Neutrophil (primary cell): Measurements from ENCODE around the gene GRM8.

Experiments
- H3K27ac ChIP-seq: fragments of 200-600 bp; sonication (generic); 2 replicates; pipeline ENCODE4 v1.5.1; 2016; ENCODE audit warnings: mild to moderate bottlenecking, moderate library complexity
- H3K27me3 ChIP-seq: fragments of 200-600 bp; sonication (generic); 2 replicates; pipeline ENCODE4 v1.6.0; 2016; ENCODE audit warnings: mild to moderate bottlenecking
- H3K36me3 ChIP-seq: fragments of 200-600 bp; sonication (generic); 2 replicates; pipeline ENCODE4 v1.5.1; 2017
- H3K4me1 ChIP-seq, 2 experiments: fragments of 200-600 bp in 1 of 2; sonication (generic) in 1 of 2; 1 replicate in 1 of 2; 2 replicates in 1 of 2; pipeline versions ENCODE4 v1.5.1 to v1.6.1; 2013 to 2016; ENCODE audit warnings: low read depth in 1 of 2, low read length in 1 of 2, mild to moderate bottlenecking in 1 of 2, moderate library complexity in 1 of 2; ENCODE audit not compliant: control insufficient read depth in 1 of 2, insufficient read depth in 1 of 2
- H3K4me3 ChIP-seq, 2 experiments: fragments of 200-600 bp in 1 of 2; sonication (generic) in 1 of 2; 1 replicate in 1 of 2; 2 replicates in 1 of 2; pipeline ENCODE4 v1.5.1; 2013 to 2016; ENCODE audit warnings: low read depth in 1 of 2, low read length in 1 of 2, mild to moderate bottlenecking in 1 of 2, moderate library complexity in 1 of 2
- H3K9me3 ChIP-seq: fragments of 200-600 bp; sonication (generic); 2 replicates; pipeline ENCODE4 v1.5.1; 2016
- TF ChIP-seq, protein P1 (sequence below): fragments of 200-600 bp; sonication (generic); IDR thresholded peaks from 2 replicates; pipeline ENCODE4 v1.5.1; 2016; ENCODE audit warnings: antibody characterized with exemption

Gene GRM8

DNA sequence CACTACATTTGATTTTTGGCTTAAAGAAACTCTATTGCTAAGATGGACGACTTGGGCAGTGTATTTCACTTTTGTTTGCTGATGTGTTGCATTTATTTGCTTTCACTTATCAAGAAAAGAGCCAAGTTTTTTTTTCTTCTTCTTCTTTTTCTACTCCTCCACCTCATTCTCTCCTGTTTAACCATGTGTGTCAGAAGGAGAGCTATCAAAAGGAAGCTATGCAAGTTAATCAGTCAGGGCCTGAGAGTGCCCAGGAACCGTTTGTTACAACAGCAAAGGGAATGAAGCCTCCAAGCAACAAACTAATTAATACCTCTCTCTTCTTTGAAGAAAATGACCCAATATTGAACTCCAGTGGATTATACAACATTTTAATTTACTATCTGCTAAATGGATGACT is 299.3 kb downstream of the GRM8 start:
- no peaks in the 10 kb centered on the region for H3K9me3 ChIP-seq
- no peaks in the 10 kb centered on the region for H3K4me1 ChIP-seq
- H3K4me3 ChIP-seq: no peak overlapping the region
- no peaks in the 10 kb centered on the region for H3K27me3 ChIP-seq
- TF ChIP-seq, protein P1, sequence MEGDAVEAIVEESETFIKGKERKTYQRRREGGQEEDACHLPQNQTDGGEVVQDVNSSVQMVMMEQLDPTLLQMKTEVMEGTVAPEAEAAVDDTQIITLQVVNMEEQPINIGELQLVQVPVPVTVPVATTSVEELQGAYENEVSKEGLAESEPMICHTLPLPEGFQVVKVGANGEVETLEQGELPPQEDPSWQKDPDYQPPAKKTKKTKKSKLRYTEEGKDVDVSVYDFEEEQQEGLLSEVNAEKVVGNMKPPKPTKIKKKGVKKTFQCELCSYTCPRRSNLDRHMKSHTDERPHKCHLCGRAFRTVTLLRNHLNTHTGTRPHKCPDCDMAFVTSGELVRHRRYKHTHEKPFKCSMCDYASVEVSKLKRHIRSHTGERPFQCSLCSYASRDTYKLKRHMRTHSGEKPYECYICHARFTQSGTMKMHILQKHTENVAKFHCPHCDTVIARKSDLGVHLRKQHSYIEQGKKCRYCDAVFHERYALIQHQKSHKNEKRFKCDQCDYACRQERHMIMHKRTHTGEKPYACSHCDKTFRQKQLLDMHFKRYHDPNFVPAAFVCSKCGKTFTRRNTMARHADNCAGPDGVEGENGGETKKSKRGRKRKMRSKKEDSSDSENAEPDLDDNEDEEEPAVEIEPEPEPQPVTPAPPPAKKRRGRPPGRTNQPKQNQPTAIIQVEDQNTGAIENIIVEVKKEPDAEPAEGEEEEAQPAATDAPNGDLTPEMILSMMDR: no peak
- no peak overlapping the region for H3K27ac ChIP-seq
- no peaks in the 10 kb centered on the region for H3K36me3 ChIP-seq

GRCh38 chr7:126948664-126949063 is 304.1 kb downstream of the GRM8 start:
- TF ChIP-seq, protein P1: no peak
- Histone ChIP-seq H3K4me3 (no peak overlapping the region), H3K9me3 (no peaks in the 10 kb centered on the region), H3K27me3 (no peaks in the 10 kb centered on the region), H3K4me1 (no peaks in the 10 kb centered on the region), H3K27ac (no peak overlapping the region), H3K36me3 (no peaks in the 10 kb centered on the region)

GRCh38 chr7:126940723-126941307 is 311.9 kb downstream of the GRM8 start:
- Histone ChIP-seq H3K27ac (no peak overlapping the region), H3K4me3 (no peak overlapping the region)
- TF ChIP-seq, protein P1: no peak

DNA sequence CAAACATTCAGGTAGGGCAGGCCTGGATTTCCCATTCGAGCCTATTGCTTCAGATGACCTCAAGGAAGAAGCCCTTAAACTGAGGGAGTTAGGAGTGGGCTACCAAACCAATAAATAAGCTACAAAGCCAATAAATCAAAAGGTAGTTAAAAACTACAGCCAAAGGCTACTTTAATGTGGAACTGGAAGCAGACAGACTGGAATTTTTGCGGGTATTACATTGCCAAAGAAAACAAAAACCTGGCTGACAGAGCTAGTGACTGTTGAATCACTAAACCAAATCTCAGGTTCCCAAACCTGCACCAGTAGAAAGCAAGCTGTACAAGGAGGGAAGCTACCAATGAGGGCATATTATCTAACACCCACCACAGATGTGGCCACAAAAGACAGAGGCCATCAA is 315.6 kb downstream of the GRM8 start:
- Histone ChIP-seq H3K27me3 (no peaks in the 10 kb centered on the region), H3K4me1 (no peaks in the 10 kb centered on the region), H3K9me3 (no peaks in the 10 kb centered on the region), H3K27ac (no peak overlapping the region), H3K4me3 (no peak overlapping the region), H3K36me3 (no peaks in the 10 kb centered on the region)
- TF ChIP-seq, protein P1: no peak

More at GRCh38 chr7:126940723-126941307, 311.9 kb downstream of the GRM8 start:
- H3K36me3 ChIP-seq: no peaks in the 10 kb centered on the region
- no peaks in the 10 kb centered on the region for H3K4me1 ChIP-seq
- H3K27me3 ChIP-seq: no peaks in the 10 kb centered on the region
- H3K9me3 ChIP-seq: no peaks in the 10 kb centered on the region

DNA sequence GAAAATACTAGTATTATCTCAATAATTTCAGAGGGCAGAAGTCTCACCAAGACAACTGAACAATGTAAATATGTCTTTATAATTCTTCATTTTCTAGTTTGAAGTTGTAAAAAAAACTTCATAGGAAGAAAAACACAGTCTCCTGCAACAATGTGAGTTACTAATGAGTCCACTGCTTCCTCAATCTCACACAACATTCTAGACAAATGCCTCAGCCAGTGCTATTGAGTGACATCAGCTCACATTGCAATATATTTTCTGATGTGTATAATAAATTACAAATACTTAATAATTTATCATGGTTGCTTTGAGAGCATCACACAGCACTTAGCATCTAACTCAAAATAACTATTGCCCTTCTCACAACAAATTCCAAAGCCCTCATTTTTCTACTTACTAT is 321.2 kb downstream of the GRM8 start:
- no peaks in the 10 kb centered on the region for H3K4me1 ChIP-seq
- no peak overlapping the region for H3K27ac ChIP-seq
- TF ChIP-seq, protein P1: no peak
- H3K9me3 ChIP-seq: no peaks in the 10 kb centered on the region
- no peaks in the 10 kb centered on the region for H3K36me3 ChIP-seq
- no peak overlapping the region for H3K4me3 ChIP-seq
- no peaks in the 10 kb centered on the region for H3K27me3 ChIP-seq

DNA sequence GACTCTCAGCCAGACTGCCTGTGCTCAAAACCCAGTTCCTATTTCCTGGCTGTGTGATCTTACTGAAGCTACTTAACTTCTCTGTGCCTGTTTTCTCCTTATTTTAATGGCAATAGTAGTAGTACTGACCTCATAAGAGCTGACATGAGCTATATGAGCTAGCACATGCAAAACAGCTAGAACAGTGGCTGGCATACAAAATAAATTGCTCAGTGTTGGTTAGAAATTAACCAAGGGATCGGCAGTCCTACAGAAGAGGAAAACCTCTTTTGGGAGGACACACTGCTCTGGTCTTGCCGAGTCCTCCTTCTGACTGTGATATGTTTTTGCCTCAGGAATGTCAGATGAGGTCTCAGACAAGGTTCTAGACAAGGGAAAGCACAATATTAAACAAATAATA is 322.6 kb downstream of the GRM8 start:
- H3K36me3 ChIP-seq: no peaks in the 10 kb centered on the region
- TF ChIP-seq, protein P1: no peak
- no peaks in the 10 kb centered on the region for H3K27me3 ChIP-seq

More for the DNA sequence above, 322.6 kb downstream of the GRM8 start:
- H3K4me1 ChIP-seq: no peaks in the 10 kb centered on the region
- H3K9me3 ChIP-seq: no peaks in the 10 kb centered on the region
- H3K4me3 ChIP-seq: no peak overlapping the region
- no peak overlapping the region for H3K27ac ChIP-seq
